ENCODE measurements around the gene ADCY2. TPM values are rescaled to one million over a fixed set of nuclear protein-coding genes. Genes with fewer than 3 reads are reported as not detected.

ADCY2 gene
- total and polyA plus RNA-seq, 9 of the 15 experiments (the other 6 are each of a cell fraction or from before 2014, with no cell fraction given): 0.01 to 0.15 (median 0.03) TPM; not detected in 5

DNA sequence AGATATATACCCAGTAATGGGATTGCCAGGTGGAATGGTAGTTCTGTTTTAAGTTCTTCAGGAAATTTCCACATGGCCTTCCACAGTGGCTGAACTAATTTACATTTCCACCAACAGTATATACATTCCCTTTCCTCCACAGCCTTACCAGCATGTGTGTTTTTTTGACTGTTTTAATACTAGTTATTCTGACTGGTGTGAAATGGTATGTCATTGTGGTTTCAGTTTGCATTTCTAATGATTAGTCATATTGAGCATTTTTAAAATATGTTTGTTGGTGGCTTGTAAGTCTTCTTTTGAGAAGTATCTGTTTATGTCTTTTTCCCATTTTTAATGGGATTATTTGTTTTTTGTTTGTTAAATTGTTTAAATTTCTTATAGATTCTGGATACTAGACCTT lies 246.1 kb downstream of the ADCY2 start:
- TF ChIP-seq DDX20 (tag; IDR thresholded peaks at IDR 0.05; ENCODE audit: low read depth): no peak
- TF ChIP-seq CBX2 (IDR thresholded peaks at IDR 0.05; ENCODE audit: insufficient read depth, low read length, poor library complexity, severe bottlenecking): no peak
- no peak for TF ChIP-seq POLR2A (conservative IDR thresholded peaks at IDR 0.05)
- no peak for TF ChIP-seq MYC (IDR thresholded peaks at IDR 0.05; ENCODE audit: low read depth, low read length)
- TF ChIP-seq MYC (CRISPR knock-in tag; IDR thresholded peaks at IDR 0.05; ENCODE audit: borderline replicate concordance, low read depth): no peak
- TF ChIP-seq HDAC2 (IDR thresholded peaks at IDR 0.05): no peak
- TF ChIP-seq EHMT2 (IDR thresholded peaks at IDR 0.05): no peak
- TF ChIP-seq SP2 (IDR thresholded peaks at IDR 0.05; ENCODE audit: extremely low read depth, low read depth, low read length, poor library complexity, severe bottlenecking): no peak
- H3K79me2 ChIP-seq (ENCODE audit: control insufficient read depth, insufficient read depth, low read length): no peaks in the 10 kb centered on the region
- FAIRE-seq (no peak), ATAC-seq (no peak), DNase-seq (ENCODE audit: extremely low read depth in 1 of 4, low spot score in 3 of 4) (no peak)
- ChIA-PET POLR2A (no interaction called here), CTCF (ENCODE audit: low intra/inter-chr PET ratio) (no interaction called here)
- no peaks in the 10 kb centered on the region for H3K36me3 ChIP-seq (ENCODE audit: control insufficient read depth, insufficient read depth, low read length)
- peaks cover 0 to 4% of the 10 kb centered on the region in 2 experiments; a peak in 1 of 5 replicates for H3K27me3 ChIP-seq (ENCODE audit: control insufficient read depth in 2 of 2, insufficient read depth in 2 of 2, low read length in 2 of 2)
- no peak overlapping the region for H3K4me3 ChIP-seq
- H2AFZ ChIP-seq (ENCODE audit: low read depth, low read length): no peak overlapping the region
- no peaks in the 10 kb centered on the region for H4K20me1 ChIP-seq (replicated peaks; ENCODE audit: control insufficient read depth, insufficient read depth, low read length)
- no peaks in the 10 kb centered on the region for H3K4me1 ChIP-seq (replicated peaks in 1 of 2; ENCODE audit: control insufficient read depth in 2 of 2, insufficient read depth in 2 of 2, low read length in 2 of 2)
- no peak overlapping the region for H3K4me2 ChIP-seq (ENCODE audit: insufficient read depth, low read length)
- H3K27ac ChIP-seq (ENCODE audit: extremely low read depth, low read depth, low read length): no peak overlapping the region
- H3K9me1 ChIP-seq (ENCODE audit: control insufficient read depth, insufficient read depth, low read length): no peaks in the 10 kb centered on the region
- in situ Hi-C loops (cut with MboI) (no loop called here), intact Hi-C loops (cut with micrococcal nuclease) (no loop called here)
- no peaks in the 10 kb centered on the region for H3K9me3 ChIP-seq (replicated peaks; ENCODE audit: control insufficient read depth, insufficient read depth, low read depth, low read length)
- no peak overlapping the region for H3K9ac ChIP-seq (ENCODE audit: insufficient read depth in 1 of 2, low read depth in 2 of 2, low read length in 2 of 2)
- no TSS peak for BruUV-seq (replicated peaks)

DNA sequence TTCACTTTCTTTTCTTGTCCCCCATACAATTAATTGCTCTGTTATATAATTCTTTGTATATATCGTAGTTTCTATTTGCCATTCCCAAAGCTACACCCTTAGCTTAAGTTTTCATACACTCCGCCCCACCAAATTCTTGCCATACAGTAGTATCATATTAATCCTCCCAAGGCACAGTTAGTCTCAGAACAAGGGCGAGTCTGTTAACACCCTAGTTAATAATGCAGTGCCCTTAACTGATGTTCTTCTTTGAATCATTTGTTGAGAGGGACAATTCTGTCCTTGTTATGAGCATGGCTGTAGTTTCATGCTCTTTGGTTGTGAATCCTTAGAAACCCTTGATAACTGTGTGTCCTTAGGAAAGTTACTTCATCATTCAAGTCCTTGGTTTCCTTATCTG lies 248.8 kb downstream of the ADCY2 start:
- 0% methylated on average over 3 of the region's 3 CpGs for WGBS (ENCODE audit: insufficient coverage, low coverage, missing lambda C conversion rate)
- no TSS peak for BruUV-seq (replicated peaks)
- H3K9me3 ChIP-seq (replicated peaks; ENCODE audit: control insufficient read depth, insufficient read depth, low read depth, low read length): no peaks in the 10 kb centered on the region
- TF ChIP-seq, protein P1, sequence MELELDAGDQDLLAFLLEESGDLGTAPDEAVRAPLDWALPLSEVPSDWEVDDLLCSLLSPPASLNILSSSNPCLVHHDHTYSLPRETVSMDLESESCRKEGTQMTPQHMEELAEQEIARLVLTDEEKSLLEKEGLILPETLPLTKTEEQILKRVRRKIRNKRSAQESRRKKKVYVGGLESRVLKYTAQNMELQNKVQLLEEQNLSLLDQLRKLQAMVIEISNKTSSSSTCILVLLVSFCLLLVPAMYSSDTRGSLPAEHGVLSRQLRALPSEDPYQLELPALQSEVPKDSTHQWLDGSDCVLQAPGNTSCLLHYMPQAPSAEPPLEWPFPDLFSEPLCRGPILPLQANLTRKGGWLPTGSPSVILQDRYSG (tag; conservative IDR thresholded peaks at IDR 0.05; ENCODE audit: low read depth): no peak
- TF ChIP-seq ELF1 (tag; IDR thresholded peaks at IDR 0.05): no peak
- no peak for TF ChIP-seq ZNF253 (CRISPR knock-in tag; conservative IDR thresholded peaks at IDR 0.05)
- no peak for TF ChIP-seq SIRT6 (IDR thresholded peaks at IDR 0.05; ENCODE audit: low read depth, low read length)
- TF ChIP-seq POLR3A (IDR thresholded peaks at IDR 0.05; ENCODE audit: borderline replicate concordance, extremely low read depth, insufficient read depth, insufficient read length): no peak
- no peak for TF ChIP-seq PCBP1 (IDR thresholded peaks at IDR 0.05; ENCODE audit: low read depth, low read length, poor library complexity, severe bottlenecking)
- no peak for TF ChIP-seq NR1H2 (CRISPR knock-in tag; IDR thresholded peaks at IDR 0.05)
- peaks cover 0 to 4% of the 10 kb centered on the region in 2 experiments; a peak in 1 of 5 replicates for H3K27me3 ChIP-seq (ENCODE audit: control insufficient read depth in 2 of 2, insufficient read depth in 2 of 2, low read length in 2 of 2)
- in situ Hi-C loops (cut with MboI) (no loop called here), intact Hi-C loops (cut with micrococcal nuclease) (no loop called here)
- POLR2A ChIA-PET: no interaction called here
- no peak for FAIRE-seq
- no peak overlapping the region for H3K4me2 ChIP-seq (ENCODE audit: insufficient read depth, low read length)
- CTCF ChIA-PET (ENCODE audit: low intra/inter-chr PET ratio): no interaction called here
- H4K20me1 ChIP-seq (replicated peaks; ENCODE audit: control insufficient read depth, insufficient read depth, low read length): no peaks in the 10 kb centered on the region
- ATAC-seq: no peak
- no peak overlapping the region for H3K9ac ChIP-seq (ENCODE audit: insufficient read depth in 1 of 2, low read depth in 2 of 2, low read length in 2 of 2)
- no peaks in the 10 kb centered on the region for H3K79me2 ChIP-seq (ENCODE audit: control insufficient read depth, insufficient read depth, low read length)
- no peak for DNase-seq (ENCODE audit: extremely low read depth in 1 of 4, low spot score in 3 of 4)
- no peak overlapping the region for H3K4me3 ChIP-seq
- H3K4me1 ChIP-seq (replicated peaks in 1 of 2; ENCODE audit: control insufficient read depth in 2 of 2, insufficient read depth in 2 of 2, low read length in 2 of 2): no peaks in the 10 kb centered on the region
- no peaks in the 10 kb centered on the region for H3K36me3 ChIP-seq (ENCODE audit: control insufficient read depth, insufficient read depth, low read length)
- H2AFZ ChIP-seq (ENCODE audit: low read depth, low read length): no peak overlapping the region
- H3K27ac ChIP-seq (ENCODE audit: extremely low read depth, low read depth, low read length): no peak overlapping the region
- no peaks in the 10 kb centered on the region for H3K9me1 ChIP-seq (ENCODE audit: control insufficient read depth, insufficient read depth, low read length)

All from K562 (cell line).